Caco-2 (cell line): ENCODE results near the gene TRIM54. TPM values are rescaled to one million over a fixed set of nuclear protein-coding genes. Genes with fewer than 3 reads are reported as not detected.

Experiments
- BruUV-seq: library from RNA; stranded (reverse); fragments of 400-500 nt; replicated peaks from 2 replicates; lab custom pipeline; 2021; lab: Mats Ljungman, UMichigan
- CTCF ChIA-PET: fragments of 300-600 bp; sonication (Branson Sonifier 250); formaldehyde crosslinking; loops from one replicate; lab custom pipeline; 2022; ENCODE audit warnings: antibody characterized with exemption; lab: Charles Lee
- POLR2A ChIA-PET: fragments of 300-600 bp; sonication (Branson Sonifier 250); formaldehyde crosslinking; loops from one replicate; lab custom pipeline; 2022; ENCODE audit warnings: antibody characterized with exemption; lab: Charles Lee
- DNase-seq, 2 experiments: peaks; one replicate each; pipeline versions ENCODE4 v3.0.0 to v3.0.0-alpha.2; 2020 to 2022
- H3K27me3 ChIP-seq: replicated peaks from 2 replicates; pipeline ENCODE4 v1.6.0; 2011; ENCODE audit warnings: low read length; ENCODE audit not compliant: control insufficient read depth, insufficient read depth
- H3K36me3 ChIP-seq: 2 replicates; pipeline ENCODE4 v1.5.1; 2011; ENCODE audit warnings: low read length; ENCODE audit not compliant: control insufficient read depth, insufficient read depth
- H3K4me1 ChIP-seq: fragments of 250-450 bp; sonication (Bioruptor Pico); 2 replicates; pipeline ENCODE4 v1.5.1; 2020; ENCODE audit warnings: mild to moderate bottlenecking
- H3K4me3 ChIP-seq: 2 replicates; pipeline ENCODE4 v1.5.1; 2011; ENCODE audit warnings: low read depth, mild to moderate bottlenecking, control low read depth, low read length
- H3K9me3 ChIP-seq: fragments of 250-450 bp; sonication (Bioruptor Pico); 2 replicates; pipeline ENCODE4 v1.5.1; 2020; ENCODE audit warnings: mild to moderate bottlenecking, moderate library complexity
- H3K27ac Mint-ChIP-seq: one replicate; pipeline ENCODE4 v1.8.0; 2022; ENCODE audit warnings: mixed read lengths; ENCODE audit not compliant: unreplicated experiment
- H3K27me3 Mint-ChIP-seq: one replicate; pipeline ENCODE4 v1.8.0; 2022; ENCODE audit warnings: mixed read lengths; ENCODE audit not compliant: insufficient read depth, unreplicated experiment
- H3K36me3 Mint-ChIP-seq: one replicate; pipeline ENCODE4 v1.8.0; 2022; ENCODE audit warnings: mild to moderate bottlenecking, mixed read lengths; ENCODE audit not compliant: insufficient read depth, unreplicated experiment
- H3K4me1 Mint-ChIP-seq: one replicate; pipeline ENCODE4 v1.8.0; 2022; ENCODE audit warnings: low read depth, mixed read lengths; ENCODE audit not compliant: unreplicated experiment
- H3K4me3 Mint-ChIP-seq: one replicate; pipeline ENCODE4 v1.8.0; 2022; ENCODE audit warnings: mild to moderate bottlenecking, moderate library complexity, mixed read lengths; ENCODE audit not compliant: unreplicated experiment
- H3K9me3 Mint-ChIP-seq: one replicate; pipeline ENCODE4 v1.8.0; 2022; ENCODE audit warnings: mixed read lengths; ENCODE audit not compliant: unreplicated experiment
- CTCF ChIP-seq, 2 experiments: fragments of 200-600 bp in 1 of 2; IDR thresholded peaks; 1 replicate in 1 of 2; 2 replicates in 1 of 2; pipeline versions ENCODE4 v1.5.1 to v1.8.0; 2011 to 2022; ENCODE audit warnings: antibody characterized with exemption in 1 of 2, control low read depth in 1 of 2, inconsistent platforms in 1 of 2, low read depth in 1 of 2, low read length in 1 of 2, mild to moderate bottlenecking in 1 of 2, moderate library complexity in 1 of 2; ENCODE audit not compliant: insufficient read depth in 1 of 2, severe bottlenecking in 1 of 2, unreplicated experiment in 1 of 2
- intact Hi-C: fragments of 100-400 bp; cut with micrococcal nuclease; formaldehyde crosslinking; loops from one replicate; pipeline ENCODE4 v1.10.0; 2022; ENCODE audit not compliant: unreplicated experiment
- total RNA-seq: library from RNA; stranded (reverse); gene quantifications from 2 replicates; pipeline ENCODE4 v1.2.3, GENCODE V29; 2022

TRIM54 gene
- total RNA-seq, 1 experiment from 2014 or later: 0.25 TPM

- Mint-ChIP-seq H3K27me3 (no peaks in the 10 kb centered on the region), H3K27ac (peak overlapping the region; percentile 99), H3K4me3 (peak overlapping the region; percentile 94), H3K9me3 (no peaks in the 10 kb centered on the region), H3K36me3 (peaks cover 56% of the 10 kb centered on the region), H3K4me1 (peaks cover 24% of the 10 kb centered on the region)
- CTCF ChIA-PET: interaction anchor here (0.6 to 1.4 kb wide), 4 partner anchors 21 to 48 kb away, joined by 3 to 4 read pairs (median 3); no protein-coding TSS in a partner anchor
- TF ChIP-seq CTCF (IDR thresholded peaks at IDR 0.05; ENCODE audit: insufficient read depth in 1 of 2, low read depth in 1 of 2, low read length in 1 of 2, severe bottlenecking in 1 of 2, unreplicated experiment in 1 of 2): no peak
- BruUV-seq: no TSS peak
- Histone ChIP-seq H3K36me3 (peaks cover 2% of the 10 kb centered on the region; the same call in 1 of the 2 replicates), H3K4me1 (peaks cover 19% of the 10 kb centered on the region), H3K27me3 (no peaks in the 10 kb centered on the region), H3K4me3 (peak overlapping the region; percentile 62), H3K9me3 (no peaks in the 10 kb centered on the region)
- intact Hi-C loops: no loop called here
- no peak for DNase-seq
- POLR2A ChIA-PET: interaction anchor here (0.6 kb wide), 1 partner anchor 33 kb away, joined by 3 read pairs; the partner anchor contains the start of gene GTF3C2
Observed at GRCh38 chr2:27323596-27324285, 41.5 kb downstream of the TRIM54 start.

- Histone ChIP-seq H3K36me3 (peaks cover 2% of the 10 kb centered on the region; the same call in 1 of the 2 replicates), H3K9me3 (no peaks in the 10 kb centered on the region), H3K4me3 (no peak overlapping the region), H3K4me1 (peaks cover 23% of the 10 kb centered on the region), H3K27me3 (no peaks in the 10 kb centered on the region)
- POLR2A ChIA-PET: no interaction called here
- no peaks in the 10 kb centered on the region for H3K27me3 Mint-ChIP-seq
- TF ChIP-seq CTCF (IDR thresholded peaks at IDR 0.05; ENCODE audit: insufficient read depth in 1 of 2, low read depth in 1 of 2, low read length in 1 of 2, severe bottlenecking in 1 of 2, unreplicated experiment in 1 of 2): no peak
- peaks cover 60% of the 10 kb centered on the region for H3K36me3 Mint-ChIP-seq
- H3K9me3 Mint-ChIP-seq: no peaks in the 10 kb centered on the region
- CTCF ChIA-PET: no interaction called here
- H3K27ac Mint-ChIP-seq: no peak overlapping the region
- no peak for DNase-seq
- H3K4me3 Mint-ChIP-seq: peak overlapping the region; percentile 8
- intact Hi-C loops: no loop called here
- peaks cover 24% of the 10 kb centered on the region for H3K4me1 Mint-ChIP-seq
- no TSS peak for BruUV-seq
Observed at GRCh38 chr2:27324720-27325119, 42.5 kb downstream of the TRIM54 start.

- H3K36me3 ChIP-seq: peaks cover 11% of the 10 kb centered on the region
- ChIA-PET POLR2A (no interaction called here), CTCF (no interaction called here)
- intact Hi-C loops: no loop called here
- peaks cover 59% of the 10 kb centered on the region for H3K36me3 Mint-ChIP-seq
- H3K4me1 ChIP-seq: no peaks in the 10 kb centered on the region
- no peaks in the 10 kb centered on the region for H3K9me3 Mint-ChIP-seq
- no peaks in the 10 kb centered on the region for H3K9me3 ChIP-seq
- H3K4me3 Mint-ChIP-seq: no peak overlapping the region
- no peak for DNase-seq
- no TSS peak for BruUV-seq
- H3K4me1 Mint-ChIP-seq: no peaks in the 10 kb centered on the region
- no peak for TF ChIP-seq CTCF (IDR thresholded peaks at IDR 0.05; ENCODE audit: insufficient read depth in 1 of 2, low read depth in 1 of 2, low read length in 1 of 2, severe bottlenecking in 1 of 2, unreplicated experiment in 1 of 2)
- no peaks in the 10 kb centered on the region for H3K27me3 ChIP-seq
- no peak overlapping the region for H3K4me3 ChIP-seq
- H3K27me3 Mint-ChIP-seq: no peaks in the 10 kb centered on the region
- no peak overlapping the region for H3K27ac Mint-ChIP-seq
Observed at GRCh38 chr2:27335311-27335710, 53.1 kb downstream of the TRIM54 start.
